CD1c-positive myeloid dendritic cell (primary cell): ENCODE results near the gene OBSCN.
A peak's percentile ranks its signal among the peaks of the same experiment; 100 is the strongest.

ENCODE experiments used
- DNase-seq: peaks from one replicate; pipeline ENCODE4 v3.0.0-alpha.2; 2016; ENCODE audit errors: extremely low spot score

The OBSCN gene, protein sequence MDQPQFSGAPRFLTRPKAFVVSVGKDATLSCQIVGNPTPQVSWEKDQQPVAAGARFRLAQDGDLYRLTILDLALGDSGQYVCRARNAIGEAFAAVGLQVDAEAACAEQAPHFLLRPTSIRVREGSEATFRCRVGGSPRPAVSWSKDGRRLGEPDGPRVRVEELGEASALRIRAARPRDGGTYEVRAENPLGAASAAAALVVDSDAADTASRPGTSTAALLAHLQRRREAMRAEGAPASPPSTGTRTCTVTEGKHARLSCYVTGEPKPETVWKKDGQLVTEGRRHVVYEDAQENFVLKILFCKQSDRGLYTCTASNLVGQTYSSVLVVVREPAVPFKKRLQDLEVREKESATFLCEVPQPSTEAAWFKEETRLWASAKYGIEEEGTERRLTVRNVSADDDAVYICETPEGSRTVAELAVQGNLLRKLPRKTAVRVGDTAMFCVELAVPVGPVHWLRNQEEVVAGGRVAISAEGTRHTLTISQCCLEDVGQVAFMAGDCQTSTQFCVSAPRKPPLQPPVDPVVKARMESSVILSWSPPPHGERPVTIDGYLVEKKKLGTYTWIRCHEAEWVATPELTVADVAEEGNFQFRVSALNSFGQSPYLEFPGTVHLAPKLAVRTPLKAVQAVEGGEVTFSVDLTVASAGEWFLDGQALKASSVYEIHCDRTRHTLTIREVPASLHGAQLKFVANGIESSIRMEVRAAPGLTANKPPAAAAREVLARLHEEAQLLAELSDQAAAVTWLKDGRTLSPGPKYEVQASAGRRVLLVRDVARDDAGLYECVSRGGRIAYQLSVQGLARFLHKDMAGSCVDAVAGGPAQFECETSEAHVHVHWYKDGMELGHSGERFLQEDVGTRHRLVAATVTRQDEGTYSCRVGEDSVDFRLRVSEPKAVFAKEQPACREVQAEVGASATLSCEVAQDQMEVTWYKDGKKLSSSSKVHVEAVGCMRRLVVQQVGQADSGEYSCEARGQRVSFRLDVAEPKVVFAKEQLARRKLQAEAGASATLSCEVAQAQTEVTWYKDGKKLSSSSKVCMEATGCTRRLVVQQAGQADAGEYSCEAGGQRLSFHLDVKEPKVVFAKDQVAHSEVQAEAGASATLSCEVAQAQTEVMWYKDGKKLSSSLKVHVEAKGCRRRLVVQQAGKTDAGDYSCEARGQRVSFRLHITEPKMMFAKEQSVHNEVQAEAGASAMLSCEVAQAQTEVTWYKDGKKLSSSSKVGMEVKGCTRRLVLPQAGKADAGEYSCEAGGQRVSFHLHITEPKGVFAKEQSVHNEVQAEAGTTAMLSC (N-terminal part only)

DNA sequence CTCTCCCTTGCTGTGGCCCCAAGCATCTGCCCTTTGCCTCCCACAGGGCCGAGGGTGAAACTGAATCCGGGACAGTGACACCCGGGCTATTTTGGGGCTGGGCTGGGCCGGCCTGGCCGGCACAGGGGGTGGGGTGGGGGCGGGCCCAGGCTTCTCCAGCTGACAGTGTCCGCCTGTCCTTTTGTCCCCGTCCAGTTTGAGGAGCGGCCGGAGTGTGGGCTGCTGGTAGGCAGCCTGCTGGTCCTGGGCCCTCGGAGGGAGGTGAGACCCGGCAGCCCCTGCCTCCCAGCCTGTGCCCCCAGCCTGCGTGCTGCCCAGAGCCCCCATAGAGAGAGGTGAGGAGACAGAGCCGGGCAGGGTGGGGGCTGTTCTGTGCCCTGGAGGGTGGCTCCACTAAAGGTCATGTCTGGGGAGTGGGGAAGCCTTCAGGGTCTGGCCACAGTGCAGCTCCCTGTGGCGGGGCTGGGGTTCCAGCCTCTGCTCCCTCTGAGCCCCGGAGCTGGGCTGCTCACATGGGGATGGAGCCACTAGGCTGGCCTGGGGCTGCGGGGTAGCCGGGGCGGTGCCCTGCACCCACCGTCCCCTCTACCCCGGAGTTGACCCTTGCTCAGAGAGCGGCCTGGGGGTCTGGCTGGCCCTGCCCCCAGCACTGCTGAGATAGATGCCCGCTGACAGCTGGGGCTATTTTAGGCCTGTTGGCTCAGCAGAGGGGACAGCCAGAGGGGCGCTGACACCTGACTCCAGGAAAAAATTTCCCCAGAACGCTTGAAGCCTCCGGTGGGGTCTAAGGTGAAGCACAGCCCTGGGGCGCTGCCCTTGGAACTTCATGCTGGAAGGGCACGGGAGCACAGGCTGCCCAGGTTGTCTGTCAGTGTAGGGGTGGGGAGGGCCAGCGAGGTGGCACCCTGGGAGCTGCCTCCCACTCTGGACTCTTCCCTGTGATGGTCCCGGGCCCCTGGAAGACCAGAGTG is at the start of gene OBSCN:
Gene OBSCN (plus strand): TSS at position 194 of the 971 bp plus-strand sequence. CDS start 3,740 bp downstream, outside the sequence.
- no peak for DNase-seq

DNA sequence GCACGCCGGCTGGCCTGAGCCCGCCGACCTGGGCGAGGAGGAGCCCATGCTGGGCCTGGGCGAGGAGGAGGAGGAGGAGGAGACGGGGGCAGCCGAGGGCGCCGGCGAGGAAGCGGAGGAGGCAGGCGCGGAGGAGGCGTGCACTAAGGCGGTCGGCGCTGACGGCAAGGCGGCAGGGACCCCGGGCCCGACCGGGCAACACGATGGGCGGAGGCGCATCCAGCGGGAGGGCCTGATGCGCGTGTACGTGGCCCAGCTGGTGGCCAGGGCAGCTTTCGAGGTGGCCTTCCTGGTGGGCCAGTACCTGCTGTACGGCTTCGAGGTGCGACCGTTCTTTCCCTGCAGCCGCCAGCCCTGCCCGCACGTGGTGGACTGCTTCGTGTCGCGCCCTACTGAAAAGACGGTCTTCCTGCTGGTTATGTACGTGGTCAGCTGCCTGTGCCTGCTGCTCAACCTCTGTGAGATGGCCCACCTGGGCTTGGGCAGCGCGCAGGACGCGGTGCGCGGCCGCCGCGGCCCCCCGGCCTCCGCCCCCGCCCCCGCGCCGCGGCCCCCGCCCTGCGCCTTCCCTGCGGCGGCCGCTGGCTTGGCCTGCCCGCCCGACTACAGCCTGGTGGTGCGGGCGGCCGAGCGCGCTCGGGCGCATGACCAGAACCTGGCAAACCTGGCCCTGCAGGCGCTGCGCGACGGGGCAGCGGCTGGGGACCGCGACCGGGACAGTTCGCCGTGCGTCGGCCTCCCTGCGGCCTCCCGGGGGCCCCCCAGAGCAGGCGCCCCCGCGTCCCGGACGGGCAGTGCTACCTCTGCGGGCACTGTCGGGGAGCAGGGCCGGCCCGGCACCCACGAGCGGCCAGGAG is 49.5 kb upstream of the OBSCN start:
- DNase-seq, result no peak

DNA sequence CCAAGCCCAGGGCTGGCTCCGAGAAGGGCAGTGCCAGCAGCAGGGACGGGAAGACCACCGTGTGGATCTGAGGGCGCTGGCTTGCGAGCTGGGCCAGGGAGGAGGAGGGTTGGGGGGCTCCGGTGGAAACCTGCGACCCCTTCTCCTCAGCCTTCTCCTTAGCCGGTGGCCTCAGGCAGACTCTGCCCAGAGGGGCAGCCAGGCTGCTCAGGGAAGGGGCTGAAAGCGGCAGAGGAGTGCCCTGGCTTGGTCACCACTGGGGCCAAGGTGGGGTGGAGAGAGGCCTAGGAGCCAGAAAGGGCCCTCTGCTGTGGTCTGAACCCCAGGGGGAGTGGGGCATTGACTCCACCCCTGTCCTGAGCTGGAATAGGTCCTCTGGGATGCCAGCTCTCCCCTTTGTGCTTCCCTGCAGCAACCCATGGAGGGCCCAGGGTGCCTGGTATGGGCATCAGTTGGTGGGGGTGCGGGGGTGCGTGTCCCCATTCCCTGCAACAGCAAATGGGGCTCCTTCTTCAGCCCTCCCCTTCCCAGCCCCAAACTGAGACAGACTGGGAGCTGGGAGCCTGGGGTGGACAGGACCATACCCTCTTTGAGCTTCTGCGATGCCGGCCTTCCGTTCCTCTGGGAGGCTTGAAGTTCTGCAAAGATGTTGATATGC is 48.7 kb upstream of the OBSCN start:
- no peak for DNase-seq

DNA sequence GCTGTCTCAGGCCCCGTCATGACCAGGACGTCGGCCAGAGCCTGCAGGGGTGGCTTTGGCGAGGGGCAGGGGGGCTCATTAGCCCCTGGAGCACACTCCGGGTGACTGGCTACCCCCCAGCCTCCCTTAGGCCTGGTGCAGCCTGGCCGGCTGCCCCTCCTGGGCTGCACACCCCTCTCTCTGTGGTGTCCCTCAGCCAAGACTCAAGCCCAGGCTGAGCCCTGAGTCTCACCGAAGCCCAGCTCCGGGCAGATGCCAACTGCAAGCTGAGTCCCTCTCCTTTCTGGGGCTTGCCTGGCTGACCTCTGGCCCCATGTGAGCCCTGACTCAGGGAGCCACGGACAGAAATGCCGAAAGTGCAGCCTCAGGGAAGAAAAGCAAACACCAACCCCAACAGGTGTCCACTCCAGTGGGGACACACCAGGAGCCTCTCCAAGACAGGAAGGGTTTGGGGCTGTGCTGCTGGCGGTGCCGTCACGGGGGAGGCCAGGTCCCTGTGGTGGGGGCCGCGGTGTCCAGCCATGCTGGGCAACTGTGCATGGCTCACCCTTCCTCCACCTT is 47.6 kb upstream of the OBSCN start:
- no peak for DNase-seq

DNA sequence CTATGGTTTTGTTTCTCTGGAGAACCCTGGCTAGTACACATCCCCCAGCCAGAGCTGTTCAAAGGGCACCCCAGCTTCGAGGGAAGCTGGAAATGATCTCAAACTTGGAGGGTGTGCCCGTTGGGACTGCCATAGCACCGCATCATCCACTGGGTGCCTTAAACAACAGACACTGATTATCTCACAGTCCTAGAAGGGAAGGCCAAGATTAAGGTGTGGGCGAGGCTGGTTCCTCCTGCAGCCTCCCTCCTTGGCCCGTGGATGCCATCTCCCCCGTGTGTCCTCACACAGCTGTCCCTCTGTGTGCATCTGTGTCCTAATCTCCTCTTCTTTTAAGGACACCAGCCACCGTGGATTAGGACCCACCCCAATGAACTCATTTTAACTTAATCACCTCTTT is 46.5 kb upstream of the OBSCN start:
- peak; percentile 49 for DNase-seq

DNA sequence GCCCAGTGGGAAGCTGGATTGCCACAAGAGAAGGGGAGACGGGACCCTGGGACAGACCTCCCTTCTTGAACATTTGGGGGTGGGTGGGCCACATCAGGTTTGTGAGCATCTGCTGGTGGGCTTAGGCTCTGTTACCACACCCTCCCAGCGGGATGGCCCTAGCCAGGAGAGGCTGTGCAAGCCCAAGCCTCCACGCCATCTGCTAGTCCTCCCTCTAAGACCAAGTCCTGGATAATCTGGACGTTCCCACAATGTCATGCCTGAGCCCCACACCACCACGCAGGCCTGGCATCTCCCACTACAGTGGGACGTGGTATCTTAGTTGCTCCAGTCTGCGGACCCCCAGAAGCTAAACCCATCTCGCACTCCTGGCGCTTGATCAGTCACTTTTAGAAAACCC is 46.0 kb upstream of the OBSCN start:
- DNase-seq, result no peak

DNA sequence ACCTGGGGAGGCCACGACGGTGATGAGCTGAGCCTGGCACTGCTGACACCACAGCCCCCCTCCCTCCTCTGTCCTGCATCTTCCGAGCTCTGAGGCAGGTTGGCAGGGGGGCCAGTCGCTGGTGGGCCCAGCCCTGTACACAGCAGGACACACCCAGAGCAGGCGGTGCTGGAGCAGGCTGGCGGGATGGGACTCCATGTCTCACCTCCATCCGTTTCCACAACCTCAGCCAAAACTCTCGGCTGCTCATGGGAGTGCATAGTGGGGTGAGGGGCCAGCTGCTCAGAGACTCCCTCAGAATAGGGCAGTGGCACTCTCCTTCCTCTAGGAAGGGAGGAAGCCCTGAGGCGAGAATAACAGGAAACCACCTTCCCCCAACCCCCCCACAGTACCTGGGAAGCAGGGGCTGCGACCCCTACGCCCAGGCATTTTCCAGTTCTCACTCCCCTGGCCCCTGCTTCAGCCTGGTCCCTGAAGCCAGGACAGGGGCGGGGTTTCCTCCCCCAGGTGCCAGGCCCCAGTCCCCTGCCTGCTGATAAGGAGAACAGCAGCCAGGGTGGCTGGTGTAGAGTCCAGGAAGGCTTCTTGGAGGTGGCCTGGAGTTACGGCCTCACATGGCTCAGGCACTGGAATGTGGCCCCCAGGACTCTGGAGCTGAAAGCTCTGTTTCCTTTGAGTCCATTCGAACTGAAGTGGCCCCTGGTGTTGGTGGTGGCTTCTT is 45.4 kb upstream of the OBSCN start:
- DNase-seq, result no peak

DNA sequence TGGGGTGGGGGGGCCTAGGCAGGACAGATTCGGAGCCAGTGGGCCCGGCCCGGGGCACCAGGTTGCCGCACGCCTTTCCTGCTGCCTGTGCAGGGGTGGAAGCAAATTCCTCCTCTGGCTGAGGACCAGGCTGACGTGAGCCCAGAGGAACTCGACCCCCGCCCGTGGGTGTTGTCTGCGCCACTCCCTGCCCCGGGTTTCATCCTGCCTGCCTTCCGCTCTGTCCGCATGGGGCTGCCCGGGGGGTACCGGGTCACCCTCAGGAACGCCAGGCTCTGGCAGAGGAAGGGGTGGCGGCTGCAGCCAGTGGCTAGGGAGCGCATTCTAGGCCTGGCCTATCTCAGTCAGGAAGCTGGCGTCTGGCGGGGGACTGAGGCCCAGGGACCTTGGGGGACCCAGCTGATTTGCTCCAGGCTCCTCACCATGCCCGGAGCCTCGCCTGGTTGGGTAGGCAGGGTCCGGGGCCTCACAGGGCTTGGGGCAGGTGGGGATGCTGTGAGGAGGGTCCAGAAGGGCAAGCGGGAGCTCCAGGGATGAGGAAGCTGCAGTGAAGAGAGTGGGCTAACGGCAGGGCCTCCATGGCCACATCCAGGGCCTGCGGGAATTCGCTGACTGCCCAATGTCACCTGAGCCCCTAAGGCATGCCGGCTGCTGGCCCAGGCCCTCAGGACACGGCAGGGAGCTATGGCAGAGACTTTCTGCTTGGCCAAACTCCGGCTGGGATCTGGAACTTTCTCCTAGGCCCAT is 44.7 kb upstream of the OBSCN start:
- DNase-seq, result peak; percentile 56

DNA sequence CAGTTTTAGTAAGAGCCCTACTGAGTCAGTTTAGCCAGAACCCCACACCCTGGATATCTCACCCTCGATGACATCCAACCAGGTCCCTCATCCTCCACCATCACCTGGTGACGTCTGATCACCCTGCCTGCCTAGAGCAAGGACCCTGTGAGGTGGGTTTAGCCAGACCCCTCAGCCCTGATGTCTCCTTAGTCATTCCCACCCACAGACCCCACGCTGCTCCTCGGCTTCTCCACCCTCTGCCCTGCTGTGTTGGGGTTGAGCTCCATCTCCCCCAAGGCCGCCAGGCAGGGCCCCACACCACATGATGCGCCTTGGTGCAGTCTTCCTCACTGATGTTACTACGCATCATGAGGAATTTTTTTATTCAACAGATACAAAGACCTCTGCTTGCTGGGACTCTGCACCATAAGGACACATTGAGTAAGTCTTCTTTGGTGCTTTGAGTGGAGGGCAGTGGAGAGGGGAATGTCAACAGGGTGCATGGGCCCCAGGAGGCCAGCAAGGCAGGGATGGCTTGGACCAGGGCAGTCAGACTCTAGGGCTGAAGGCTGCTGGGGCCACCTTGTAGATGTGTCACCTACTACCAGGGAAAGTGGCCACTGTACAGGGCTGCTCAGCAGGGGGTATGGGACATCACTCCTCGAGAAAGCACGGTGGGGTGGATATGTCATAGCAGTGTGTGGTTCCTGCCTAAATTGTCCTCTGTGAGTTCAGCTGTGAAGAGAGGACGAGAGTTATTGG is 43.9 kb upstream of the OBSCN start:
- DNase-seq, result no peak

DNA sequence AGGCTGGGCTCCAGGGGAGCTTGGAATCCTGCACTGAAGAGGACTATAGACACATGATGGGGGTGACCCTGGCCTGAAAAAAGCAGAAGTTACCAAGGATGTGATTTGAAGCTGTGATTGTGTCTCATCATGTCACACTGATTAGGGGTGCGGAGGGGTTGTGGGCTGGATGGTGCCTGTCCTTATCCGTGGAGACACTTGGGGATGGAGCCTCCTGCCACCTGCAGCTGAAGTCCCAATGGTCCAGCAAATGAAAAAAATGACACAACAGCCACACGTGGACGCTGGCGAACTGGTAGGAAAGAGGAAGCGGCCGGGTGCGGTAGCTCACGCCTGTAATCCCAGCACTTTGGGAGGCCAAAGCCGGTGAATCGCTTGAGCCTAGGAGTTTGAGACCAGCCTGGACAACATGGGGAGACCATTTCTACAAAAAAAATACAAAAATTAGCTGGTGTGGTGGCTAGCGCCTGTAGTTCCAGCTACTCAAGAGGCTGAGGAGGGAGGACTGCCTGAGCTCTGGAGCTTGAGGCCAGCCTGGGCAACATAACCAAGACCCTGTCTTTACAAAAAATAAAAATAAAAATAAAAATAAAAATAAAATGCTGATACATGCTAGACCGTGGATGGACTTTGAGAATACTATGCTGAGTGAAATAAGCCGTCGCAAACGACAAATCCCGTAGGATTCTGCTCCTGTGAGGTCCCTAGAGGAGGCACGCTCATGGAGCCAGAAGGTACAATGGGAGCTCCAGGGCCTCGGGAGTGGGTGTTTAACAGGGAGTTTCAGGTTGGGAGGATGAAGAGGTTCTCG is 43.1 kb upstream of the OBSCN start:
- peak; percentile 74 for DNase-seq

DNA sequence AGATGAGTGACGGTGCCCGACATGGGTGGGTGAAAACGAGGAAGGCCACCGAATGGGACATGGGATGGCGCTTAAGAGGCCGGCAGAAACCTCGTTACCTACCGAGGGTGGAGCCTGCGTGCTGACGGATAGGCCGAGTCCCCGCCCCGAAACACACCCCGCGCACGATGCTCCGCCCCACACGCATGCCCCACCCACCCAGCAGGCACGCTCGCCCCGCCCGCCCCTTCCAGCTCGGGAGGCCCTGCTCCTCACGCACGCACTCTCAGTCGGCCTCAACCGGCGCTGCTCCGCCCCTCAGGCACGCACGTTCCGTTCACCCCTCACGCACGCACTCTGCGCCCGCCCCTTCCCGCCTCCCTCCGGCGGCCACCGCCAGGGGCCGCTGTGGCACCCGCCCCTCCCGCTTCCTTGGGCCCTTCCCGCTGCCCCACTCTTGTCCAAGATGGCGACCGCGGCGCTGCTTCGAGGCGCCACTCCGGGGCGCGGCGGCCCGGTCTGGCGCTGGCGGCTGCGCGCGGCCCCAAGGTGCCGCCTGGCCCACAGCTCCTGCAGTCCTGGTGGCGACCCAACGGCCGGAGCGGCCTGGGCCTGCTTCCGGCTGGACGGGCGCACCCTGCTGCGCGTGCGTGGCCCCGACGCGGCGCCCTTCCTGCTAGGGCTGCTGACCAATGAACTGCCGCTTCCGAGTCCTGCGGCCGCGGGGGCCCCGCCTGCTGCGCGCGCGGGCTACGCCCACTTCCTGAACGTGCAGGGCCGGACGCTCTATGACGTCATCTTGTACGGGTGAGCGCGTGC is 42.3 kb upstream of the OBSCN start, which contains the start of gene IBA57:
Gene IBA57 (plus strand): TSS at position 433 of the 798 bp plus-strand sequence. CDS start 13 bp downstream, at position 446.
- DNase-seq, result peak; percentile 100

DNA sequence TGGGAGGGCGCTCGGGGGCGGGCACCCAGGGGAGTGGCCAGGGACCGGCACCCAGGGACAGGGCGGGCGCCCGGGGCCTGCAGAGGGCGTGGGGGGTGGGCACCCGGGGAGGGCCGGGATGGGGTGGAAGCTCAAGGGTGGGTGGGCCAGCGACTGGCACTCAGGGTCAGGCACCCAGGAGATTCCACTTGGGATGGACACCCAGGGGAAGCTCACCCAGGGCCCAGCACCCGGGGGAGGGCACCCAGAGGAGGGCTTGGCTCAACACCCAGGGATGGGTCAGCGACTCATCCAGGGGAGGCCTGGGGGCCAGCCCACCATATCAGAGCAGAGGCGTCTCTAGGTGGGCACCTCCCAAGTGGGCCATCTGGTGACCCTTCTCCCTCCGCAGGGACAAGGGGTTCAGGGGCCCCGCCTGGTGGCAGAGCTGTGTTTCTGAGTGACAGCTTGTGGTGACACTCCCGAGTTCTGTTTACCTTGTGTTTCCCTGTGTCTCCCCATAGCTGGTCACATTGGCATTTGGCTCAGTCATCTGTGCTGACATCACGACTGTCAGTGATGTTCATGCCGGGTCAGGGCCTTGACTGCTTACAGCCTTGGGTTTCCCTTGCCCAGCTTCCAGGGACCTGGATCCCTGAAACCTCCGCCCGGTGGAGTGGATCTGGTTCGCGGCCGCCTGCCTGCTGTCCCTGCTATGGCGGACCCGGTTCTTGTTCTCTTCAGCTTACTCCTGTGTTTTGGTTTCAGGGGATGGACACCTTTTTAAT is 41.5 kb upstream of the OBSCN start:
- DNase-seq, result peak; percentile 81

DNA sequence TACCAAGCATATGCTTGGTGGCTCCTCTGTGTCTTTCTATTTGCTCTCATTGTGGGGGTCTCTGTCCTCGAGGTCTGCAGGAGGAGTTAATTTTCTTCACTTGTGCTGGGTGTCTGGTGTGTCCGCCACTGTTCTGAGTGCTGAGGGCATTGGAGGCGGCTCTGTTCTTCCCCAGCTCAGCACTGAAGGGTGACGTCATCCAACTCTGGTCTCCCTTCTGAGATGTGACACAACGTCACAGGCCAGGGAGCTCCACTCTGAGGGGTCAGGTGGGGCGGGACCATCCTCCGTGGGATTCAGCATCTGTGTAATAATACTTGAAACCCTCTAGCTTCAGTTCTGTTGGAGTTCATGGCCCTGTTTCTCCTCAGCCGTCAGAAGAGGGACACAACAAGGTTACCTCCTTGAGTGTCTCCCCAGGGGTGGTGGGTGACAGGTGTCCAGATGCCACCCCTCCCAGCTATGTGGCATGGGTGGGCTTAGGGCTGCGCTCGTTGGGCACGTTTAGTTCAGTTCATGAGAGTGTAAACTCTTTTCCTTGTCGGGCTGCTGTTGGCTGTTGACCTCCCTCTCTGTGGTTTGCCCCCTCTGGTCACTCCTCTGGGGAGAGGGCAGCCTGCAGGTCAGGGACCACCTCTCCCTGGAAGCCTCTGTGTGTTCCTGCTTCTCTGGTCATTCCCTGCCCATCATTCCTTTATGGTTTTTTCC is 39.1 kb upstream of the OBSCN start:
- DNase-seq, result no peak

DNA sequence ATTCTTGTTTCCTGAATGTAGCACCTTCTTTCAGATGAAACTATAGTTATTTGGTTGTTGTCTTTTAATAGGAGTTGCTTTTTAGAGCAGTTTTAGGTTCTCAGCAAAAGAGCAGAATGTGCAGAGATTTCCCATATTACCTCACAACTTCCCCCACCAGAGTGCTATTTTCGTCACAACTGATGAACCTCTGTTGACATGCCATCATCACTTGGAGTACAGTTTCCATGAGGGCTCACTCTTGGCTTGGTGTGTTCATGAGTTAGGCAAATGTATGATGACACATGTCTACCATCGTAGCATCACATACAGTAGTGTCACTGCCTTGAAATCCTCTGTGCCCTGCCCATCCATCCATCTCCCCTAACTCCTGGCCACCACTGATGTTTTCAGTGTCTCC is 38.5 kb upstream of the OBSCN start:
- no peak for DNase-seq
